Right lobe of liver (tissue), 6 donors: Measurements from ENCODE around the gene MC3R. TPM values are rescaled to one million over a fixed set of nuclear protein-coding genes. Genes with fewer than 3 reads are reported as not detected.

Experiments used
- ATAC-seq, 4 donors: fragments of 200-7000 bp; cut with Tn5 transposase; one replicate each; pipeline ENCODE4 v1.9.1; 2020; ENCODE audit warnings: mild to moderate bottlenecking in 4 of 4, moderate library complexity in 4 of 4
- DNase-seq, 3 donors: peaks; one replicate each; pipeline ENCODE4 v3.0.0-alpha.2; 2020
- H3K27ac ChIP-seq, 3 donors: fragments of 200-600 bp; one replicate each; pipeline ENCODE4 v1.8.0; 2022
- H3K27me3 ChIP-seq, 2 donors: fragments of 200-600 bp; one replicate each; pipeline ENCODE4 v1.8.0; 2022
- H3K36me3 ChIP-seq, 4 donors: fragments of 200-600 bp; sonication (generic) in 1 of 4; one replicate each; pipeline versions ENCODE4 v1.5.1 to v1.8.0; 2017 to 2022; ENCODE audit warnings: control low read depth in 1 of 4
- H3K4me1 ChIP-seq, 4 donors: fragments of 200-600 bp; sonication (generic) in 1 of 4; one replicate each; pipeline versions ENCODE4 v1.5.1 to v1.8.0; 2017 to 2022; ENCODE audit warnings: control low read depth in 1 of 4
- H3K4me3 ChIP-seq, 3 donors: fragments of 200-600 bp; one replicate each; pipeline ENCODE4 v1.8.0; 2022
- H3K9me3 ChIP-seq, 4 donors: fragments of 200-600 bp; sonication (generic) in 1 of 4; one replicate each; pipeline versions ENCODE4 v1.5.1 to v1.8.0; 2017 to 2022; ENCODE audit warnings: control low read depth in 1 of 4
- POLR2A ChIP-seq: fragments of 450-650 bp; IDR thresholded peaks from one replicate; pipeline ENCODE4 v1.6.1; 2017; ENCODE audit warnings: antibody characterized with exemption, mild to moderate bottlenecking
- WGBS: methylation state at CpG from one replicate; pipeline ENCODE4 v1.1.6; 2018; ENCODE audit warnings: low coverage, low lambda C conversion rate; ENCODE audit not compliant: insufficient coverage; ENCODE audit errors: missing lambda C conversion rate; 5-methylcytosine and 5-hydroxymethylcytosine counted together
- intact Hi-C, 2 donors: fragments of 100-400 bp; cut with DNase I; formaldehyde crosslinking; loops; one replicate each; pipeline versions ENCODE4 v1.11.2 to v1.14.1; 2022
- small RNA-seq, 2 experiments: library from RNA; depleted of rRNA; stranded (forward); fragments of <200 nt; gene quantifications; one replicate each; pipeline ENCODE3, GENCODE V24; 2016
- total RNA-seq, 6 experiments: library from RNA; depleted of rRNA in 2 of 6; stranded (reverse); fragments of >200 nt in 2 of 6; fragmentation: NEBNext Ultra II Directional in 3 of 6; extraction: Animal tissue kit (Norgen Biotek cat#: 25700) in 3 of 6; gene quantifications; one replicate each; pipeline versions ENCODE4 v1.1.0 to v1.2.4, GENCODE V29; 2016 to 2023
- TF ChIP-seq, protein P1 (sequence below), 4 donors: fragments of 200-600 bp in 3 of 4; fragments of 450-650 bp in 1 of 4; IDR thresholded peaks; one replicate each; pipeline versions ENCODE4 v1.5.1 to v1.8.0; 2016 to 2022; ENCODE audit warnings: antibody characterized with exemption in 4 of 4, mild to moderate bottlenecking in 2 of 4
- donor health status: DM: no; HTN: yes; CAD: no.
- donor health status: DM: no; HTN: no; CAD: no.
- donor health status: DM: no; HTN: no; CAD: no.
- donor health status: DM: no; HTN: yes; CAD: no.
- donor health status: DM: no; HTN: yes; CAD: no.

Gene MC3R
- total RNA-seq, 6 experiments from 2014 or later, result not detected

DNA sequence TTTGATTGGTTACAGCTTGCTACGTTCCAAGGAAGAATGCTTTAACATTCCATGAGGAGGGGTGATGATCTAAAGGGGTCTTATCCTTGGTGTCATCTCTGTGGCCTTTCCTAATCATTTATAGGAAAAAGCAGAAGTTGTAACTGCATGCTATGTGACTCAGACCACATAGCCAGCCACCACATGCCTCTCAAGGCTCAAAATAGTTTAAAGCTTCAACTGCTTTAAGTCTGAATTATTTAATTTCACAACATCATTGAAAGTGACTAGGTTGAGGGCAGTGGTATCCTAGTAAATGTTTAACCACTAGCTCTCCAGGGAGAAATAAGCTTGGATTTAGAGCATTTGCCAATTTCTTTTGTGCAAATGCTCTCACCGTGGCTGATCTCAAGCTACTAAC, 29.7 kb downstream of the MC3R start:
- Histone ChIP-seq H3K36me3 (no peaks in the 10 kb centered on the region), H3K4me3 (no peak overlapping the region), H3K27me3 (no peaks in the 10 kb centered on the region), H3K27ac (no peak overlapping the region), H3K4me1 (no peaks in the 10 kb centered on the region), H3K9me3 (no peaks in the 10 kb centered on the region)
- no peak for ATAC-seq
- intact Hi-C loops, result no loop called here
- 42% methylated on average over 2 of the region's 2 CpGs for WGBS
- DNase-seq, result no peak
- TF ChIP-seq, protein P1, sequence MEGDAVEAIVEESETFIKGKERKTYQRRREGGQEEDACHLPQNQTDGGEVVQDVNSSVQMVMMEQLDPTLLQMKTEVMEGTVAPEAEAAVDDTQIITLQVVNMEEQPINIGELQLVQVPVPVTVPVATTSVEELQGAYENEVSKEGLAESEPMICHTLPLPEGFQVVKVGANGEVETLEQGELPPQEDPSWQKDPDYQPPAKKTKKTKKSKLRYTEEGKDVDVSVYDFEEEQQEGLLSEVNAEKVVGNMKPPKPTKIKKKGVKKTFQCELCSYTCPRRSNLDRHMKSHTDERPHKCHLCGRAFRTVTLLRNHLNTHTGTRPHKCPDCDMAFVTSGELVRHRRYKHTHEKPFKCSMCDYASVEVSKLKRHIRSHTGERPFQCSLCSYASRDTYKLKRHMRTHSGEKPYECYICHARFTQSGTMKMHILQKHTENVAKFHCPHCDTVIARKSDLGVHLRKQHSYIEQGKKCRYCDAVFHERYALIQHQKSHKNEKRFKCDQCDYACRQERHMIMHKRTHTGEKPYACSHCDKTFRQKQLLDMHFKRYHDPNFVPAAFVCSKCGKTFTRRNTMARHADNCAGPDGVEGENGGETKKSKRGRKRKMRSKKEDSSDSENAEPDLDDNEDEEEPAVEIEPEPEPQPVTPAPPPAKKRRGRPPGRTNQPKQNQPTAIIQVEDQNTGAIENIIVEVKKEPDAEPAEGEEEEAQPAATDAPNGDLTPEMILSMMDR (IDR thresholded peaks at IDR 0.05), result no peak
- TF ChIP-seq POLR2A, result no peak

DNA sequence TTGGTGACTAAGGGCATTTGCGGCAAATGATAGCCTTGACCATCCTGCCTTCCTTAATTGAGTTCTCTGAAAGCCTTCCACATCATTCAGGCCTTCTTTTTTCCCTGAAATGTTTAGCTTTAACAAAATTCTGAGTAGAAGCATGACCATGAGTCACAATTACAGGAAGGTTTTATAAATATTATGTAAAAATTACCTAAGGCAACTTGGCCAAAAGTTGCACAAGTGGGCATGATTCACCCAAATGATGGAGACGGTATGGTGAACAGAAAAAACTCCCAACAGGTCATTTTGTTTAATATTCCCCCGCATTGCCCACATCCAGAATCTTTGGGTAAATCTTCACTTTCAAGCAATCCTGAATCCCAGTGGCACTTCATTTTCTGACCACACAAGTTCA, 37.0 kb downstream of the MC3R start:
- Histone ChIP-seq H3K4me1 (no peaks in the 10 kb centered on the region), H3K27ac (no peak overlapping the region), H3K9me3 (no peaks in the 10 kb centered on the region), H3K27me3 (no peaks in the 10 kb centered on the region), H3K4me3 (no peak overlapping the region), H3K36me3 (no peaks in the 10 kb centered on the region)
- no peak for TF ChIP-seq POLR2A
- TF ChIP-seq, protein P1 (IDR thresholded peaks at IDR 0.05), result no peak
- 78% methylated on average over 3 of the region's 3 CpGs for WGBS
- intact Hi-C loops, result no loop called here
- ATAC-seq, result no peak
- DNase-seq, result no peak

DNA sequence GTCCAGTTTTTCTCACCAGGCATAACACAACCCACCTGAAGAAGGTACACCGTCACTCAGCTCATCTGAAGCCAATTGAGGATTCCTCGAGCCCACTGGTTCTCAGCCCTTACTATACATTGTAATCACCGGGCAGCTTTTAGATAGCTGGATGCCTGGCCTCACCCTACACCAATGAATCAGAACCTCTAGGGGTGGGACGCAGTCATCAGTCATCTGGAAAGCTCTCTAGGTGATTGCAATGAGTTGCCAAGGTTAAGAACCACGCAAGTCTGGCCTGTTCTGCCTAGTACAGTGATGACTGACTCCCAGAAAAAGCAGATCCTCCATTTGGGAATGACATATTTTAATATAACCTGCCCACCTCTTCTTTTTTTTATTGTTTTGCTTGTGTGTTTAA, 41.1 kb downstream of the MC3R start:
- Histone ChIP-seq H3K36me3 (no peaks in the 10 kb centered on the region), H3K4me3 (no peak overlapping the region), H3K27me3 (no peaks in the 10 kb centered on the region), H3K4me1 (no peaks in the 10 kb centered on the region), H3K27ac (no peak overlapping the region), H3K9me3 (no peaks in the 10 kb centered on the region)
- TF ChIP-seq, protein P1 (IDR thresholded peaks at IDR 0.05), result no peak
- no peak for TF ChIP-seq POLR2A
- no peak for ATAC-seq
- no peak for DNase-seq
- WGBS, result 67% methylated on average over 4 of the region's 5 CpGs
- intact Hi-C loops, result no loop called here

DNA sequence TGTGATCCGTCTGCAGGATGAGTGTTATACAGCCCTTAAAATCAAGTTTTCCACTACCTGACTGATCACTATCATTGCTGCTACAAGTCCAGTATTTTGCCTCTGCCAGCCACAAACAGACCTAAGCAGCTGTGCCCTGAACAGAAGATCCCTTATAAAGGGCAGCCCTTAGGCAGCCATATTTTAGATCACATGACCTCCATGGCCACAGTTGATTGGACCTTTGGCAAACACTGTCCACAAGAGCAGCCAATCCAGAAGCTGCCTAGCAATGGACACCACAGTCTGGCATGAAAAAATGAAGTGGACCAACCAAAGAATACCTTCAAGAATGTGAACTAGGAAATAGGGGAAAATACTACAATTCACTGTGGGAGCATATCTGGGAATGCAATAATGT, 50.8 kb downstream of the MC3R start:
- 46% methylated on average over 1 of the region's 1 CpG for WGBS

More for the DNA sequence above, 50.8 kb downstream of the MC3R start:
- intact Hi-C loops, result no loop called here
- Histone ChIP-seq H3K9me3 (no peaks in the 10 kb centered on the region), H3K27me3 (no peaks in the 10 kb centered on the region), H3K4me3 (no peak overlapping the region), H3K27ac (no peak overlapping the region), H3K4me1 (no peaks in the 10 kb centered on the region), H3K36me3 (no peaks in the 10 kb centered on the region)
- no peak for DNase-seq
- no peak for ATAC-seq
- TF ChIP-seq, protein P1 (IDR thresholded peaks at IDR 0.05), result no peak
- TF ChIP-seq POLR2A, result no peak

Small RNAs within 50 kb of the gene (small RNA-seq; reads per million reads assigned to genes)
- 0 reads per million in 2 experiments for gene RNA5SP487

Other genes starting within 250 kb of the MC3R start
- gene CBLN4, start 243.2 kb upstream of the MC3R start, total RNA-seq, result under 1 TPM in 2 of 6 experiments, not detected in 4; 0.20 to 0.23 TPM
- gene FAM210B, start 110.2 kb downstream of the MC3R start, total RNA-seq, result 10 to 100 TPM; 31.6 to 66.5 (median 42.8) TPM
- 1 to 10 TPM; 1.5 to 7.4 (median 2.5) TPM for gene AURKA, start 143.5 kb downstream of the MC3R start, total RNA-seq
- gene CSTF1, start 143.9 kb downstream of the MC3R start, total RNA-seq, result 10 to 100 TPM; 14.9 to 27.2 (median 16.6) TPM
- 1 to 10 TPM in 2 of 6 experiments, under 1 TPM in 4; 0.66 to 2.1 (median 0.83) TPM for gene CASS4, start 163.5 kb downstream of the MC3R start, total RNA-seq
- 10 to 100 TPM; 29.9 to 40.1 (median 32.6) TPM for gene RTF2, start 219.9 kb downstream of the MC3R start, total RNA-seq